Mammary epithelial cell (primary cell): ENCODE results near the gene MCM3AP.

Source experiments
- CTCF ChIP-seq, 2 donors: IDR thresholded peaks in 1 of 2; conservative IDR thresholded peaks in 1 of 2; 2 replicates each; pipeline ENCODE4 v1.5.1; 2011 to 2012; ENCODE audit warnings: inconsistent platforms in 2 of 2, low read length in 2 of 2, mild to moderate bottlenecking in 2 of 2, control low read depth in 1 of 2, low read depth in 1 of 2; ENCODE audit not compliant: insufficient read depth in 1 of 2; ENCODE audit errors: extremely low read depth in 1 of 2
- EZH2 ChIP-seq: IDR thresholded peaks from 2 replicates; pipeline ENCODE4 v1.6.1; 2012; ENCODE audit warnings: low read length, inconsistent platforms, borderline replicate concordance

- no peak for TF ChIP-seq CTCF (conservative IDR thresholded peaks at IDR 0.05 in 1 of 2, IDR thresholded peaks at IDR 0.05 in 1 of 2; ENCODE audit: extremely low read depth in 1 of 2, insufficient read depth in 1 of 2, low read depth in 1 of 2, low read length in 2 of 2)
- no peak for TF ChIP-seq EZH2
These were observed 20.7 kb downstream of the MCM3AP start for GRCh38 chr21:46264690-46265144.
